NOMO-1 (cell line): ENCODE data around the gene JAZF1.
A peak's percentile ranks its signal among the peaks of the same experiment; 100 is the strongest.

Experiments used
- DNase-seq, 2 experiments: peaks; one replicate each; lab custom pipeline; 2025; ENCODE audit not compliant: unreplicated experiment in 2 of 2; lab: John Stamatoyannopoulos, UW

Gene JAZF1

DNA sequence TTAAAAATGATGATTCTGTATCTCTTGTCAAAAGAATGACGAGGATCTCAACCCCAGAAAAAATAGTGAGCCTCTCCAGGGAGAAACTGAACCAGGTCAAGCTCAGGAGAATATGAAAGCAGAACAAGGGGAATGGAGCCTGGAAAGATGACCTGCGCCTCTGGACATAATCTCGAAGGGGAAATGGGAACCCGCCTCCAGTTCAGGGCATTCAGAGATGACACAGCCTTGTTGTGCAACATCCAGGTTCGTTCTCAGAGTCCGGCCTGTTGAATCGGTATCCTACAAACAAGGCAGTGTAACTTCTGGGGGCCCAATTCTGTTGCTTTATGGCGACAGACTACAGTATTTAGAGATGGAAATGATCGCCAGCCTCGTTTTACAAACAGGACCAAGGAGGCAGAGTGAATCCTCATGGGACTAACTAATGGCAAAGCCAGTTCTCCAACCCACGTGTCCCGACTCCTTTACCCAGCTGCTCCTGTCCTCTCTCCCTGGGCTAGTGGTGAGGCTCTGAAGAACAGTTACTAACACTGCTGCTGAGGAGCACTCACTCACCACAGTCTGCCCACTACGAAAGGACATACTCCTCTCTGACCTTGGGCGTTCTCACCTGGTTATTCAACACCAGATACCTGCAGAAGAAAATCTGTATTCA lies 67.6 kb downstream of the JAZF1 start:
- peak; percentile 52 to 72 for DNase-seq

DNA sequence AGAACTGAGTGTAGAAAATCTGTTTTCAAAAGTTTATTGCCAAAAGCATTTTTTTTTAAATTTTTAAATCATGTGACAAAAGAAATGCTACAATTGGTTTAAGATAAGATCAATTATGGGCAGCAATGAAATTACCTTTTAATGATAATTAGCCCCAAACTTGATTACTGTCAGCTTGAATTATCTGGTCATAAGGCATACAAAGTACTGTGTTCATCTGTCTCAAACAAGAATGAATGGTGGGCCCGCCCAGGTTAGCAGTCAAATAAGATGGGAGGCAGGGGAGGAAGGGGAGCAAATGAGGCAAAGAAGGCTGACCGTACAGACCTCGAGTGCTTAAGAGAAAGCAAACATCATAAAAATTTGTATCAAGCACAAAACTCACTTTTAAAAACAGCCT lies 68.1 kb downstream of the JAZF1 start:
- no peak for DNase-seq

DNA sequence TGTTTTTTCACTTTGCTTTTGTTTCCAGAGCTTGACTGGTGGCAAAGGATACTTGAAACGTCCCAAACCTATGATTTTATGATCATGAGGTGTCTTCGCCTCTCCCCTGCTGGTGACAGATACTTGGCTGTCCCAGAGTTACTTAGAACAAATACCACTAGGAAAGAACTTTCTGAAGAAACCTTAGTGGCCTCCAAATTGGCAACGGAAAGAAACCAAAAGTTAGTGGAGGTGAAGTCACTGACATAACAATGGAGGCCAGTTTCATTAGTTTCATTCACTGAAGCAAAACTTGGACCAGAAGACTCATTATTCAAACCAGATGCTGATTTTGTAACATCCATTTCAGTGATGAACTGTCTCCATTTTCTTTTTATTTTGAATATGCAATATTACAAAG lies 68.6 kb downstream of the JAZF1 start:
- no peak for DNase-seq

DNA sequence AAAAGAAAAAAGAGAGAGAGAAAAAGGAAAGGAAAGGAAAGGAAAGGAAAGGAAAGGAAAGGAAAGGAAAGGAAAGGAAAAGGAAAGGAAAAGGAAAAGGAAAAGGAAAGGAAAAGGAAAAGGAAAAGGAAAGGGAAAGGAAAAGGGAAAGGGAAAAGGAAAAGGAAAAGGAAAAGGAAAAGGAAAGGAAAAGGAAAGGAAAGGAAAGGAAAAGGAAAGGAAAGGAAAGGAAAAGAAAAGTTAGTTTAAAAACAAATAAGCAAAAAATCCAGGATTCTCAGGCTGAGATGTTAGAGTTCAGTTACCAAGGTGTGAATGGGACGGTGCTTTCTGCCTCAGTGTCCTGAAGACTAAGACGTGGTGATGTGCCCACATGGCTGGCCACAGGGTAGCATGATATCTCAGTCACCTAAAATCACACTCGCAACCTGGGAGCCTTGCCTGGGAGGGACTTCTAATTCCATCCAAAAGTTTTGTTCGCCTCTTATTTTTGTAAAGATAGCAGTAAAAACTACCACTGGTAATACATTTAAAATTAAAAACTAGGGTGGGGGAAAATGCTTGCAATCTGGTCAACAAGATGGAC lies 70.1 kb downstream of the JAZF1 start:
- no peak for DNase-seq

DNA sequence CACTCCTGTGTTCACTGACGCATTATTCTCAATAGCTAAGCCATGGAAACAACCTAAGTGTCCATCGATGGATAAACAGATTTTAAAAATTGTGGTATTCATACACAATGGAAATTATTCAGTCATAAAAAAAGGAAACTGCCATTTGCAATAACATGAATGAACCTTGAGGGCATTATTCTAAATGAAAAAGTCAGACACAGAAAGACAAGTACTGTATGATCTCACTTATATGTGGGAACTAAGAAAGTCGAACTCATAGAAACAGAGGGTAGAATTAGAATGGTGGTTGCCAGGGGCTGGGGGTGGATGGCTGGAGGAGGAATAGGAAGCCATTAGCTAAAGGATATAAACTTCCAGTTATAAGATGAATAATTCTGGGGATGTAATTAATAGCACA lies 71.8 kb downstream of the JAZF1 start:
- no peak for DNase-seq

DNA sequence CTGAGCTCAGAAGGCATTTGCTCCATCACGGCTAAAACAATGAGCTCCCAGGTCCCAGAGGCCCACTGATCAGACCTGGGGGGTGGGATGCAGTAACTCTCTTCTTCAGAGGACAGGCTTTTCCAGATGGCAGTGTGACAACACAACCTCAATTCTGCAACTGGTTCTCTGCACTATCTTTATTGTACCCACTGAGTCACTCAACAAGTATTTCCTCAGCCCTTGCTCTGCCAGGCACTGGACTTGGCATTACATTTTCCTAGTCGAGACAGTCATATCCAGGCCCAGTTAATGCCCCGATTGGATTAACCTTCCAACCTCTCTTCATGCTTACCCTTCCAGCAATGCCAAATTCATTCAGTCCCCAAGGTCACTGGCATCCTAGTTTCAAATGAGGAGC lies 72.6 kb downstream of the JAZF1 start:
- no peak for DNase-seq

DNA sequence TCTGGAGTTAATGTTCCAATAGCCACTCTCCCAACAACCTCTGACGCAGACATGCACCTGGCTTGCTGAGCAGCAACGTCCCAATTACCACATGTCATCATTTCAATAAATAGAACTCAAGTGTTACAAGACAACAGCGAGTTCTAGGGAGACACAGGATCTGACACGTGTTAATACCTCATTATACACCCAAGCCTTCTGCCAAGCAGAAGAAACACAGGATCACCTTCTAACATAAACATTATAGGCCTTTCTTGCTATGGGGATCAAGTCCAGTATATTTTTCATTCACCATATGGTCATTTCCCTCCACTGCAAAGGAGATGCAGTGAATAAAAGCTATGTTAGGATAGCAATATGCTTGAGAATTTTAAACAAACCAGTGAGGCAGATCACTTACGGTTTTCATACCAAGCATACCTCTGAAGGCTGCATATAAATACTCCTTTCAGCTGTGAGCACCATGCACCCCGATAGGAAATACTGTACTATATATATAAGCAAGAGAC lies 74.2 kb downstream of the JAZF1 start:
- no peak for DNase-seq

DNA sequence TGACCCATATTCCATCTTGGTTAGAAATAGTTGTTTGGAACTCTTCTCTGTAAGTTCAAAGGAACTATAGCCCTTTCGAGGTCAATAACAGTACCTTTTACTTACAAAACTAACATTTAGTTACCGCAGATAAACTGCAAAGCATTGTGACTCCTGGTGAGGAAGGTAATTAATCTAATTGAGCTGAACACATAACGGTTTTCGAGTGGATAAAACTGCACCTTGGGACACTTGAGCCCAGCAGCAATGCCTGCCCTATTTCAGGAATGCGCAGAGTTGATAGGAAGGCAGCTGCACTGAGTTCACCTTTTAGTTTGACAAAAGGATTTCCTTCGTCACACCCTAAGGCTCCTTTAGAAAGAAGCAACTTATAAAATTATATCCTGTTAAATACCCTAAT lies 75.4 kb downstream of the JAZF1 start:
- no peak for DNase-seq

DNA sequence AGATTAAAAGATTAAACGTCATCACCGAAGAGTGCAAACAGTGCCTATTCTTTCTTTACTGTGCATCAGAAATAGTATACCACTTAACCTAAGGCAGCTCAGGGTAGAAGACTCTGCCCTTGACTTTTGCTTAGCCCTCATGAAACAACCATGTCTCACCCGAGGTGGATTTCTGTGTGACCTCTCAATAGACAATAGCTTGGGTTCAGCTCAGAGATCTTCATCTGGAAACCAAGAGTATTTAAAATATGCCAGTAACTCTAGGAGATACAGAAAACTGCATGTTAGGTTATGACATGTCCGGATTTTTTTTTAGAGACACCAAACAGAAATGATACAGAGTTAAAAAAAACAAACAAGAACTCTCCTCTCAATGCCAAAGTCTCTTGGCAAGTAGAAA lies 75.8 kb downstream of the JAZF1 start:
- no peak for DNase-seq

DNA sequence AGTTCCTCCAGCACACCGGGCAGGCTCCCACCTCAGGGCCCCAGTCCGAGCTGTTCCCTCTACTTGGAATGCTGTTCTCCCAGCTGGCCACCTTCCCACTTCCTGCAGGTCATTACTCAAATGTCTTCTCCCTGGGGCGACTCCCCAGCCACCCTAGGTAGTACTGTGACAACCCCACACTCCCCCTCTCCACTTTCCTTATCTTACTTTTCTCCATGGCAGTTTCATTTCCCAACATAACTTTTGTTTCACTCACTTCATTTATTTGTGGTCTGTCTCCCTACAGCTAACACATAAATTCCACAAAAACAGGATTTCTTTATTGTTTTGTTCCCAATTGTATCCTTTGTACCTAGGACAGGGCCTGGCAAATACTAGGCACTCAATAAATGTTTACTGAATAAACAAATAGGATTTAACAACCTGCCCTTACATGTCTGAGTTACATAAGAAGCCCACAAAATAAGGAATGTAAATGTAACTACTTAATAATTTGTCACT lies 76.5 kb downstream of the JAZF1 start:
- no peak for DNase-seq

DNA sequence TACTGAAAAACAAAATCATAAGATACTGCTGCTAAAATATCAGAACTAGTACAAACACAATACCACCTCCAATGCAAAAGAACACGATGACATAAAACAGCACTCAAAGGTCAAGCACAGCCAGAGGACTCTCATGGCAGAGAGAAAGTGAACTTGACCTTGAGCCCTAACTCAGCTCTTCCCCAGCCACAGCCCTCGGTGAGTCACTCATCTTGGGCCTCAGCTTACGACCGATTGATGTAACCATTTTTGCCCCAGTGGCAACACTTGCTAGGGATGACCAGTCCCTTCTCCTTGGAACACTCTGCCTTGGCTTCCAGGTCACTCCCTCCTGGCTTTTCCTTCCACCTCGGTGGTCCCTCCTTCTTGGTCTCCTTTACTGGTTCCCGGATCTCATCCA lies 77.8 kb downstream of the JAZF1 start:
- DNase-seq = peak in 1 of 2 experiments; percentile 29

DNA sequence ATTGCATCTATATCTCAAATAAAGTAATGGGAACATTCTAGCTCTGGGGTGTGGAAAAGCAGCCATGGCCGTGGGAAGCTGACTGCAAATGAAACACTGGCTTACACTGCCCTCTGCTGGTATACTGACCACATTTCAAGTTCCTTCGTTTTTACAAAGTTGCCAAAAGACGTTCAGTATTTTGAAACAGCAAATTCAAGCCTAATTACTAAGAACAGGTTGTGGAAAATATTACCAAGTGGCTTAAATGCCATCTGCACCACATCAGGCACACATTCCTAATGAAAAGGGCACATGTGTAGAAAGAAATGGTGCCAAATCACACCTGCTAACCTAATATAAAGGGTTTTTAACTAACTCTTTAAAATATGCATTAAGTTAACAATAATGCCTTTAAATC lies 83.9 kb downstream of the JAZF1 start:
- peak; percentile 45 to 49 for DNase-seq

DNA sequence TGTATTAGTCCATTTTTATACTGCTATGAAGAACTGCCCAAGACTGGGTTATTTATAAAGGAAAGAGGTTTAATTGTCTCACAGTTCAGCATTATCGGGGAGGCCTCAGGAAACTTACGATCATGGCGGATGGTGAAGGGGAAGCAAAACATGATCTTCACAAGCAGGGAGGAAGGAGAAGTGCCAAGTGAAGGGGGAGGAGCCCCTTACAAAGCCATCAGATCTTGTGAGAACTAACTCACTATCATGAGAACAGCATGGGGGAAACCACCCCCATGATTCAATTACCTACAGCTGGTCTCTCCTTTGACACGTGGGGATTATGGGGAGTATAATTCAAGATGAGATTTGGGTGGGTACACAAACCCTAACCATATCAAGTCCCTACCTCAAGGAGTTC lies 85.4 kb downstream of the JAZF1 start:
- DNase-seq = peak in 1 of 2 experiments; percentile 9

DNA sequence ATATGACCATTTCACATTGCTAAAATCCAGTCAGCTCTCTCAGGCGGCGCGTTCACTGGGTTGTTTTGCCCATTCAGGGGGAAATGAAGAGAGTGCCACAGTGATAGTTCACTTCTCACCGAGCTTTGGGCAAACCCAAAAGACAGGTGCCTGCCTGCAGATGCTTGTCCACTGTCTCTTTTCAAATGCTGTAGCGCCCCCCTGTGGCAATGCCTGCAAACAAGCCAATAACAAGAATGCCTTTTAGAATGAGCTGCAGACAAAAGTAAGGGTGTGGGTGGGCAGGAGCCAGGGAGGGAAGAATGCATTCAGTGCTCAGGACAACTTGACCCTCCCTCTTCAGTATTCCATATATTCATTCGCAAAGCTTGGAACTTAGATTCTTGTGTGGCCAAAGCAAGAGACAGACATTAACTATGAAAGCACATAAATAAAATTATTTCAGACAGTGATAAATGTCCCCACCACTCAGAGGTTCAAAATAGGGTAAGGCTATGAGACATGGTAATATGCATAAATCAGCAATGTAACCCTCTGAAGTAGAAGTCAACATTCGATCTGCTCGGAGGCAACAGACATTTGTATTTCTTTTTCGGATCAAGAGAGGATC lies 86.9 kb downstream of the JAZF1 start:
- DNase-seq = peak; percentile 58 to 63

DNA sequence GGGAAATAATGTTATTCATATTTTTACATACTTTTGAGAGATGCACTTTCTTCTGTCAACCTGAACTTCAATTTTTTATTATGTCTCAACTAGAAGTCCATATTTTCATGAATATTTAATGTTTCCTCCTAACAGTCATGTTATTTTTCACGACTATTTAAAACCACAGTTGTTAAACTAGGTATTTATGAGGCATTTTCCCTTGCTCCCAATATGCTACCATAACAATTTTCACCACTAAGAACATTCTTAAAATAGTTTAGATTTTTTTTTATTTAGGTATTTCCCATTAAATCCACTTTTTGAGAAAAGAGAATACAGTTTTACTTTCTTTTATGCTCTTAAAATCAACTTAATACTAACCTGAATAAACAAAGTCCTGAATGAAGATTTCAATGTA lies 89.4 kb downstream of the JAZF1 start:
- DNase-seq = no peak

DNA sequence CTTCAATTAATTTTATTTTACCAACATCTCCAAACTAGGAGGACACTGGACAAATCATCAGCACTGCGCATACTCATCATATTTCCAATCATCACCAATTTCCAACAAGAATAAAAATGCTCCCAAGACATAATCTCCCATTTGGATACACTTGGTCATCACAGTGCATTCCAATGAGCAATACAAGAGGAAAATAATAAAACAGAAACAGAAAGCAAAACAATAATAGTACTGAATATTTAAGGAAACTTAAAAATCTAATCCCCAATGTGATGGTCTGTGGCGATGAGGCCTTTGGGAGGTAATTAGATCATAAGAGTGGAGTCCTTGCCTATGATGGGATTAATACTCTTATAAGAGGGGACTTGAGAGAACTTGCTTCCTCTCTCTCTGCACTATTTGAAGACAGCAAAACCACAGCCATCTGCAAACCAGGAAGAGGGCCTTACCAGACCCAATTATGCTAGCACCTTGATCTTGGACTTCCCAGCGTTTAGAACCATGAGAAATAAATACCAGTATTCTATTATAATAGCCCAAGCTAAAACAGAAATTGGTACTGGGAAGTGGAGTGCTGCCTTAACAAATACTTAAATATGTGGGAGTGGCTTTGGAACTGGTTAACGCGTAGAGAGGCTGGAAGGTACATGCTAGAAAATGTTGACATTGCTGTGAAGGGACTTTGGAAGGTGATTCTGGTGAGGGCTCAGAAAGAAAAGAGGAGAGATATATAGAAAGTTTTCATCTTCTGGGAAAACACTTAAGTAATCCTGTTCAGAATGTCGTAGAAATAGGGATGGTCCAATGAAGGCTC lies 91.5 kb downstream of the JAZF1 start:
- no peak for DNase-seq

DNA sequence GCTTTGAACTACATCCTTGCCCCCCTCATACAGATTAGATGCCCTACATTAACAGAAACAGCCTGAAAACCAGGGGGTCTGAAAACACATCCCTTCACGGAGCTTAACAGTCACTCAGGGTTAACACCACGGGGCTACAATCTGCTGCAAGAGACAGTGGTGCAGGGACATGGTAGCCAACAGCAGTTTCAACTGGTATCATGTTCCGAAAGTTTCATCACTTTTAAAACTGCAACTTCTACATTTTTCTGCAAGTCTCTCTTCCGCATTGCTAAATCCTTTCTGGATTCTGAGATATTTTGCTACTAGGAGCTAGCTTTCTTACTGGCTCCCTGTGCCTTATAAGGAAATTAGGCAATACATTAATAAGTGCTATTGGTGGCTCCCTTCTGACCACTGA lies 92.6 kb downstream of the JAZF1 start:
- DNase-seq = peak; percentile 69 to 92

DNA sequence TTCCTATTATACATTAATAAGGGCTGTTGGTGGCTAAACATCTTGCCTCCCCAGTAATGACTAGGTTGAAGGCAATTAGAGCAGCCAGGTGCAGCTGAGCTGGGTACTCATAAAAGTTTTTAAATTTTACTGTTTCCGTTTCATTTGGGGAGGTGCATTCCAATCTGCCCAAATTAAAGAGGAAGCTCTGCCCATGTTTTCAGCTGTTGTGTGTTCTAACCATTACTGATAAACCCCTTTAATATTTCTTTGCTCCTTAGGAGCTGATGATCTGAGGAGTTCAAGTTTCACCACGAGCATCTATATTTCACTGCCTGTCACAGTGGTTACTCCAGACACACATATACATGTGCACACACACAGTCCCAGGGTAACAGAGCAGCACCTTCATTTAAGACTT lies 94.4 kb downstream of the JAZF1 start:
- DNase-seq = peak; percentile 27 to 38

DNA sequence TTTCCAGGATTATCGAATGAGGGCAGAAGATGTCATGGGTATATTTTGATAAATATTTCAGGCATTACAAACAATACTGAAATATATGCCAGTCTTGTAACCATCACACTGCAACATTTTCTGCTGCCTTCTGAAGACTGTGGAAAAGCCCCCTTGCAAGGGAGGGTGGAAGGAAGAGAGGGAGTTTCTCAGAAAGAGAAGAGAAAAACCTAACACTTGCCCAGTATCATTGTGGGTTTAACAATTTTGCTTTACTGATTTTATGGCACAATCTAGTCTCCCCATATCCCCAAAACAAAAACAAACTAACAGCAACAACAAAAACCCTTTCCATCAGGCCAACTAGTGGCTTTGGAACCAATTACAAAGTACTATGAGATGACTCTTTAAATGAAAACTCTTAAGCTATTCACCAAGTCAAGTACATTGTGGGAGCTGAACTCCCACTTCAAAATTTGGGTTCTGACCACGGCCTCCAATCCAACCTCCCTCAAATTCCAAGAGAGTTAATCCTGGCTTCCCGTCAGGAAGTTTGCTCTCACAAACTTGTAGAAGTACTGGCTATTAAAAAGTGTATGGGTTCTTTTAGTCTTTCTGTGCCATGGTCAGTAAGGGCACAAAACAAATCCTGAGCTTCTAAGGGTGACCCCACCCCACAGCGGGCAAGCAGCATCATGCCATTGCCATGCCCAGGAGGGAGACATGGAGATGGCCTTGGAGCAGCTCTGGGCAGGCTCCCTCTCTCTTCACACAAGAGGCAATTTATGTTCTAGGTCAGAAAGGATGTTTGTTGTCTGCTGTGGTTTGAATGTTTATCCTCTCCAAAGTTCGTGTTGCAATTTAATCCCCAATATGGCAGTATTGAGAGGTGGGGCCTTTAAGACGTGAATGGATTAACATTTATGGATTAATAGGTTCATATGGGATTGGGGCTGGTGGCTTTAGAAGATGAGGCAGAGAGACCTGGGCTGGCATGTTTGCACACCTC lies 96.3 kb downstream of the JAZF1 start:
- DNase-seq = no peak
